Urinary bladder (tissue), 4 donors: ENCODE measurements around the gene NCR3LG1. TPM values are rescaled to one million over a fixed set of nuclear protein-coding genes. Genes with fewer than 3 reads are reported as not detected.
A peak's percentile ranks its signal among the peaks of the same experiment; 100 is the strongest.

Source experiments
- DNase-seq: peaks from one replicate; pipeline ENCODE4 v3.0.0-alpha.2; 2015; ENCODE audit errors: extremely low spot score
- H3K27ac ChIP-seq: one replicate; pipeline ENCODE4 v1.5.1; 2013; ENCODE audit warnings: low read depth, mild to moderate bottlenecking, moderate library complexity
- H3K36me3 ChIP-seq: one replicate; pipeline ENCODE4 v1.6.1; 2013; ENCODE audit warnings: mild to moderate bottlenecking, moderate library complexity; ENCODE audit not compliant: insufficient read depth
- H3K4me1 ChIP-seq: one replicate; pipeline ENCODE4 v1.6.1; 2013; ENCODE audit warnings: mild to moderate bottlenecking, moderate library complexity; ENCODE audit not compliant: insufficient read depth
- H3K4me3 ChIP-seq: one replicate; pipeline ENCODE4 v1.5.1; 2013; ENCODE audit warnings: low read depth, low read length
- WGBS: extraction: QIAGEN DNeasy Blood & Tissue Kit; methylation state at CpG from one replicate; pipeline ENCODE4 v1.1.7; 2013; 5-methylcytosine and 5-hydroxymethylcytosine counted together
- polyA plus RNA-seq: library from polyadenylated mRNA; stranded (reverse); fragments of 200-250 nt; gene quantifications from one replicate; pipeline ENCODE4 v1.2.3, GENCODE V29; 2013
- total RNA-seq: library from RNA; depleted of rRNA; stranded (reverse); fragments of >200 nt; gene quantifications from one replicate; pipeline ENCODE4 v1.2.3, GENCODE V29; 2014
- donor health status: healthy with polysubstance abuse.
- donor health status: healthy.

Gene NCR3LG1
- total and polyA plus RNA-seq, 2 donors: 0.76 to 1.6 TPM

DNA sequence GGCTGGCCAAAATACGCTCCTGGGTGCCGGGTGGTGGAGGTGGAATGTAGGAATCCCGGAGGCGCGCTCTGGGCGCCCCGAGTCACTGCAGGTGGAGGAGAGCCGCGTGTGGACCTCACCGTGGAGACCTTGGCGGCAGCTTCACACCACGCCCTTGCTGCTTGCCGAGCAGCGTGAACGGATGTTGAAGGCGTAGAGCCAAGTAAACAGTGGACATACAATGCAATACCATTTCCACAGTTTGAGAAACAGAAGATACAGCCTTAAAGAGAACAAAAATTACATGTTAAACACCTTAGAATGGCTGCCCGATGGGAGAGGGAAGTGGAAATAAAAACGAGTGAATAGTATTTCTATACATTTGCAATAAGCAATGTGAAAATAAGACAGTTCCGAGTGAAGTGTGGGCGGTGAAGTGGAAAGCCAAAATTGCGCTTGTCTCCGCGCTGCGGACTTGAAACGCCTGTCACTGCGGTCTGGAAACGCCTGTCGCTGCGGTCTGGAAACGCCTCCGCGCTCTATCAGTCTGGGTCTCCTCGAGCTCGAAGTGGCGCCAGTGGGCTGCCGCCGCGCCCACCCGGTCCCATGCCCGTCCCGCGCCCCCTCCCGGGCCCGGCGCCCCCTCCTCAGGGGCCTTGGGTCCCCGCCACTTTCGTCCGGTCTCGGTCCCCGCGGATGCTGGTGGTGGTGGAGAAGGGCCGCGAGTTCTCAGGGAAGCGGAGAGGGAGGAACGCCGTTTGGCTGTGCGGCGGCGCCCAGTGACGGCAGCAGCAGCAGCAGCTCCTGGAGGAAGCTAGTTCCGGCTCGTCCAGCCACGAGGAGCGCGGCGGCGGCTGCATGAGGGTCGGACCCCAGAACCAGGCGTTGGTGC is 1.6 kb downstream of the NCR3LG1 start:
- Histone ChIP-seq H3K36me3 (no peaks in the 10 kb centered on the region), H3K4me3 (peak overlapping the region; percentile 76), H3K27ac (peak overlapping the region; percentile 75), H3K4me1 (no peaks in the 10 kb centered on the region)
- WGBS: under 1% methylated on average over 69 of the region's 69 CpGs
- DNase-seq: peak; percentile 43

DNA sequence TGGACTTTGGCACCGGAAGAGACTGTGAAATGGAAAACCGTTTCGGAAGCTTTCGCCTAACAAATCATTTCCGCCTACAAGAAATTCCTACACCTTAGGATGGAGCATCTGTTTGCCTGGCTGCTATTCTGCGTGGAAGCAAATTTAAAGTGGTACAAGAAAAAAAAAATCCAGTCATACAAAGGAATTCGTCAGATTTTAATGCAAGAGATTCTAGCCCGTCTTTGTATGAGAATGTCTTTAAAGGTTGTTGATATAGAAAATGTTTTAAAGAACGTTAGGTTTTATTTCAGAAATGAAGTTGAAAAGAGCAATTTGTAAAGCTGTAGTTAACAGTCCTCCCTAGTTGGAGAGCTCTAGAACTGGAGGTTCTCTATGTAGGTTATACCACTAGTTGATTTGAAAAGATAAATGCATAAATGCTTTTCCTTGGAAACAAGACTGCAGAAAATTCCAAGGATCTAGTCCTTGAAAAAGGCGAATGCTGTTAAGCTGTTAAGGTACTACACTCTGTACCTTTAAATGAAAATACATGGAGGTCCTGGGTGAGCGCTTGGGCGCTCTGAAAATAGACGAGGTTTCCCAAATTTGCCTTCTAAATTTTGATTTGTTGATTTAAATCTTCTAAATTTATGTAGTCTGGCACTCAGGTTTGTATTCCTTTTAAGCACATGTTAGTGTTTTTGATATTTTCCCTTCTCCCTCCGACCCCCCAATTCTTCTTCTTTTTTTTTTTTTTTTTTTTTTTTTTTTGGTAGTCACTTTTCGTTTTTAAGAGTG is 2.4 kb downstream of the NCR3LG1 start:
- no peak for DNase-seq
- Histone ChIP-seq H3K36me3 (no peaks in the 10 kb centered on the region), H3K4me3 (peak overlapping the region; percentile 76), H3K27ac (no peak overlapping the region), H3K4me1 (no peaks in the 10 kb centered on the region)
- 9% methylated on average over 15 of the region's 15 CpGs for WGBS

DNA sequence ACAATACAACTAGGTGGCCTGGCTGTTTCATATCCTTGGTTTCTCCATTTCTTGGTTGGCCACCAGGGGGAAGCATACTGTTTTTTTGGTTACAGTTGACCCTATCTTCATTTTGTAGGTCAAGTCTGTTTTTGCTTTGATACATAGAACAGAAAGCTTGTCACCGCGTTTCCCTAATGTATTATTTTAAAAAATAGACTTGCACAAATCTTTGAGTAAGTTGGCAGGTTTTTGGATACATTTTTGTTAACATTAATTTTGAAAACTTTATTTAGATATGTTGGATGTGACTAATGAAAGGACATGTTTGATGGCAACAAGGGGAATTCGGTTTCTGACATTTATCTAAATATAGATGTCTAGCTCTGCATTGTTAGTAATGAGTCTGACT is 3.0 kb downstream of the NCR3LG1 start:
- H3K4me3 ChIP-seq: no peak overlapping the region
- H3K27ac ChIP-seq: no peak overlapping the region
- peak; percentile 48 for DNase-seq
- no peaks in the 10 kb centered on the region for H3K36me3 ChIP-seq
- no peaks in the 10 kb centered on the region for H3K4me1 ChIP-seq
- WGBS: 60% methylated on average over 3 of the region's 3 CpGs

DNA sequence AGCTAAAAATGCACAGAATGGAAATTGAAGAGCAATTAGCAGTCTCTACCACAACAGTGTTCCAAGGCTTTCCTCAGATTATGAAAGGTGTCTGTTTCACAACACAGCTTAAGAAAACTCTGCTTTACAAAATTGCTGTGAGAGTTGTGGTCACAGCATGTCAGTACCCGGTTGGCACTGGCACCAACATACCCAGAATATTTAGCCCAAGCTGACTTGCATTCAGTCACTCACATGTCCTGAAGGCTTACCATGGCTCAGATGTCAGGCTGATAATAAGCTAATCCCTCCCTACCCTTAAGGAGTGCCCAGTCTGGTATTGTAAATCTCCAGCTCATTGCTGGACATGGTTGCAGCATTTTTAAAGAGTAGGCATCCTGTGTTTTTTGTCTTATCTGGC is 14.9 kb downstream of the NCR3LG1 start:
- WGBS: 92% methylated on average over 1 of the region's 1 CpG
- no peak overlapping the region for H3K27ac ChIP-seq
- H3K4me1 ChIP-seq: no peaks in the 10 kb centered on the region
- no peak overlapping the region for H3K4me3 ChIP-seq
- DNase-seq: no peak
- no peaks in the 10 kb centered on the region for H3K36me3 ChIP-seq

DNA sequence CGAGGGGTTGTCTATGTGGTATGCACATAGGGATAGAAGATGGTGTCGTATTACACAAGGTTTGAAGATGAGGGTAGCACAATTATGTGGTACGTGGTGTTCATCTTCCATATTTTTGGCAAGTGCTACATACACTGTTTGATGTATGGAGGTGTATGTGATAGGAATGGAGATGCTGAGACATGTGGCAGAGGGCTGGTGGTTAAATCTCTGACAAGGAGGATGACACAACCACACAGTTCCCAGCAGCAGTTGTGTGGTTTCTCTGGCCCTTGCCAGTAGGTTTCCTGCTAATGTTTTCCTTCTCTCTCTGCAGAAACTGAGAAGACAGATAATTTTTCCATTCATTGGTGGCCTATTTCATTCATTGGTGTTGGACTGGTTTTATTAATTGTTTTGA is 17.0 kb downstream of the NCR3LG1 start:
- WGBS: 84% methylated on average over 3 of the region's 3 CpGs
- Histone ChIP-seq H3K4me1 (no peaks in the 10 kb centered on the region), H3K36me3 (no peaks in the 10 kb centered on the region), H3K4me3 (no peak overlapping the region), H3K27ac (no peak overlapping the region)
- DNase-seq: no peak

DNA sequence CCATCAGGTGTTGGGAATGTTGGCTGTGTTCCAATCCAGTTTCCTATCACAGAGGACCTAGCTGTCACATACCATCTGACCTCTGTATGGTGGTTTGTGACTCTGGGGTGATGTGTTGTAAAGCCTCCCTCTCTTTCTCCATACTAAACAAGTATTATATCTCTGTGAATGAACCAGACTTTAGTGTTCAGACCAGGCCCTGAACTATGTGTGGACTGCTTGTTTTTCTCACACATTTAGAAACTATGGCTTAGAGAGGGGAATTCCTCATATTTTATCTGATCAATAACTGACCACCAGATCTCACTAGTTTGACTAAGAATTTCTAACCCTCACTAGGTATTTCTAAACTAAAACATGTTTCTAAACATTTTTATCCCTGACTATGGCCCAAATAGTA is 17.5 kb downstream of the NCR3LG1 start:
- H3K4me3 ChIP-seq: no peak overlapping the region
- no peak overlapping the region for H3K27ac ChIP-seq
- DNase-seq: no peak
- H3K36me3 ChIP-seq: no peaks in the 10 kb centered on the region
- H3K4me1 ChIP-seq: no peaks in the 10 kb centered on the region

DNA sequence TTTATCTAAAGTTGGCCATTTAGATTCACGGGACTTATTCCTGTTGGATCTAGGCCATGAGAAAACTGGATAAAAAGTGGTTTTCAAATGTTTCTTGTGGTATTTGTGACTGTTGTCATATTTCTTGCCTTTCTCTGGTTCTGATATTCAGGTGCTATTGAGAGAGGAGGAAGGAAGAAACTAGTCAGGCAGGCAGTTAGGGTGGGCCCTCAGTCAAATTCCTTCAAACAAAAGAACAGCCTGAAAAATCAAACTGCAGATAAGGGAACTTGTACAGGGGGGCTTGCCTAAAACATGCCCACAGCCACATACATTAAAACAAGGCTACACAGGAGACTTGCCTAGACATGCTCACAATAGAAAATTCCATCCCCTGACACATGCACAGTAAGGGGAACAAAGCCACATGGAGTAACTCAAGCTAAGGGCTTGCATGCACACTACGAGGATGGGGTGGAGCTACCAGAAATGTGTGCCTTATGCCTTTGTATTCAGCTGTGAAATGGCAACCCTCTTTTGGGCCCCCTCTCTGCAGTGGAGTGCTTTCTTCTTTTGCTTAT is 18.2 kb downstream of the NCR3LG1 start:
- no peak overlapping the region for H3K27ac ChIP-seq
- WGBS: 85% methylated on average over 2 of the region's 2 CpGs
- no peak overlapping the region for H3K4me3 ChIP-seq
- H3K36me3 ChIP-seq: no peaks in the 10 kb centered on the region
- no peak for DNase-seq
- H3K4me1 ChIP-seq: no peaks in the 10 kb centered on the region

DNA sequence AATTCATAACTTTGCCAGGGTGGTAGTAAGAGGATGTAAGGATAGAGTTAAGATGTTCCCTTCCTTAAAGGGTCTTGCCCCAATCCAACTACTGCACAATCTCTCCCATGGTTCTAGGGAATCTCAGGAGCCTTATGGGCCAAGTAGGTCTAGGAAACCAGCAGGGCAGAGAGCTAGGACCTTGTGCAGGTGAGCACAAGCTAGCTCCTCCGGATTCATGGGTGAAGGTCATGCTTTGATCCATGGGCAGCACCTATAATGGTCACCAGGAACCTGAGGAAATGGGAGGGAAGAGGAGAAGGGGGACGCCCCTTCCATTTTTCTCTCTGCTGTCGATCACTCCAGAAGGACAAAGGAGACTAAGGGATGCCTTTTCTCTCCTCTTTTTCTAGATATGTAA is 20.0 kb downstream of the NCR3LG1 start:
- DNase-seq: no peak
- no peak overlapping the region for H3K27ac ChIP-seq
- H3K4me3 ChIP-seq: no peak overlapping the region
- H3K4me1 ChIP-seq: no peaks in the 10 kb centered on the region
- 59% methylated on average over 3 of the region's 3 CpGs for WGBS
- H3K36me3 ChIP-seq: no peaks in the 10 kb centered on the region

DNA sequence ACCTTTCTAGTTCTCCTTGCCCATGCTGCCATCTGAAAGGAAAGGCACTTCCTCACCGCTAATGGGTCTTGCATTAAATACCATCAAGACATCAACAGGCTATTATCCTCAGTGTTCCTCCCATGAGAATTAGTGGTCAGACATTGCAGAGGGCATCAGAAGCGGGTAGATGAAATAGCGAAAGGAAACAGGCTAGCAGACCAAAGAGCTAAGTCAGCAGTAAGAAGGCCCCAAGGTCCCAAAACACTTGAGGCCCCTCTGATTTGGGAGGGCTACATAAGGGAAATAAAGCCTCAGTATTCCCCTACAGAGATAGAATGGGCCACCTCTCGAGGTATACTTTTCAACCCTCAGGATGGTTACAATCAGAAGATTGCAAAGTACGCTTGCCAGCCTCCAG is 23.9 kb downstream of the NCR3LG1 start:
- no peak for DNase-seq
- Histone ChIP-seq H3K36me3 (no peaks in the 10 kb centered on the region), H3K27ac (no peak overlapping the region), H3K4me1 (no peaks in the 10 kb centered on the region), H3K4me3 (no peak overlapping the region)
- WGBS: 89% methylated on average over 5 of the region's 5 CpGs

DNA sequence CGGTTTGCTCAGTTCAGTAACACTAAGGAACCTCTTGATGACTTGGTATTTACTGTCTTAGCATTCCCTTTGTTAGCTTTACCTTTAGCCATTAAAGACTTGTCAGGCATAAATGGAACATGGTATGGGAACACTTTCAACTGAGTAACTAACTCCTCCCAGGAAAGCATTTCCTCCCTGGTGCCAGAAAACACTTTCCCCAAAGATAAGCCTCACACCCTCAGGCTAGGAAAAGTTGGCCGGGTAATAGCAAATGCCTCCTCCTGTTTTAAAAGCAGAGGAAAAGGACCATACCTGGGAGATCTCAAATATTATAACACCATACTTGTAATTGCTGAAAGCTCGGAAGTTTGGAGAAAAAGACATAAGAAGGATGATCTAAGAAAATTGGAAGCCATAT is 24.9 kb downstream of the NCR3LG1 start:
- no peak overlapping the region for H3K27ac ChIP-seq
- no peak overlapping the region for H3K4me3 ChIP-seq
- no peaks in the 10 kb centered on the region for H3K4me1 ChIP-seq
- DNase-seq: no peak
- WGBS: 80% methylated on average over 3 of the region's 3 CpGs
- H3K36me3 ChIP-seq: no peaks in the 10 kb centered on the region

DNA sequence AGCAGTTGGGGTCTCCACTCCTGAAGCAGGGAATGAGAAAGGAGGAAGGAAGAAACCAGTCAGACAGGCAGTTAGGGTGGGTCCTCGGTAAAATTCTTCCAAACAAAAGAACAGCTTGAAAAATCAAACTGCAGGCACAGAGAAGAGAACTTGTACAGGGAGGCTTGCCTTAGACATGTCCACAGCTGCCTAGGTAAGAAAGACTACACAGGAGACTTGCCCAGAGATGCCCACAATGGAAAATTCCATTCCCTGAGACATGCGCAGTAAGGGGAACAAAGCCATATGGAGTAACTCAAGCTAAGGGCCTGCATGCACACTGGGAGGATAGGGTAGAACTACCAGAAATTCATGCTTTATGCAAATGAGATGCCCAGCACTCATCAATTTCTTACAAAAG is 27.1 kb downstream of the NCR3LG1 start:
- no peaks in the 10 kb centered on the region for H3K4me1 ChIP-seq
- WGBS: 72% methylated on average over 2 of the region's 2 CpGs
- DNase-seq: no peak

DNA sequence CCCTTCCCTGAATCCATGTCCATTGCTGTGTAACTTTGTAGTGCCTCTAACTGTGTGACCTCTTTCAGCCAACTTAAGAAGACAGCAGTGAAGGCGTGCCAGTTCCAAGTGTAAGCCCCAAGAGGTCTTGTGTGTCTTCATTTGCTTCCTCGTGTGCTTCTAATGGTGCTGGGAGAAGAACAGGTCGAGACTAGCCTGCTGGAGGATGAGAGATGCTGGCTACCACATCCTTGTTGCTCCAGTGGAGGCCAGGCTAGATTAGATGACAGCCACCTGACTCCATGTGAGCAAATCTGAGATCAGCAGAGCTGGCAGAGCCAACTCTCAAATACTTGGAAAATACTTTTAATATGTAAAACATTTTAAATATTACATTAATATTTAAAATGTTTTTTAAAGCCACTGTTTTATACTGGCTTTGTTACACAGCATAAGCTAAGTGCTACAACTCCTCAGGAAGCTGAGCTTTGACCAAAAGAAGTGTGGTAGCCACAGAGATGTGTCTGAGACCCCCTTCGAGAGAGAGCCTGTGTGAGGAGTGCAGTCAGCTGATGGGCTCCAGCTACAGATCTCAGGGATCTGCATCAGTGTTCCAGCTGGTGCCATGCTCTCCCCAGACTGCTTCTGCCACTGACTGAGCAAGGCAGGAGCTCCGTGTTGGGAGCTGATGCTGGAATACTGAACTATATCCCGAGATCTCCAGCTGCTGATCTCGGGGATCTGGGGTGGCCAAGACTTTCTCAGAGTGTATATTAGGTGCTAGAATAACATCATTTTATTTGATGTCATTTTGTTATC is 28.0 kb downstream of the NCR3LG1 start:
- Histone ChIP-seq H3K27ac (no peak overlapping the region), H3K4me3 (no peak overlapping the region), H3K4me1 (no peaks in the 10 kb centered on the region), H3K36me3 (no peaks in the 10 kb centered on the region)
- DNase-seq: no peak
- WGBS: 82% methylated on average over 7 of the region's 7 CpGs

More for the DNA sequence above, 27.1 kb downstream of the NCR3LG1 start:
- H3K27ac ChIP-seq: no peak overlapping the region
- H3K36me3 ChIP-seq: no peaks in the 10 kb centered on the region
- H3K4me3 ChIP-seq: no peak overlapping the region

DNA sequence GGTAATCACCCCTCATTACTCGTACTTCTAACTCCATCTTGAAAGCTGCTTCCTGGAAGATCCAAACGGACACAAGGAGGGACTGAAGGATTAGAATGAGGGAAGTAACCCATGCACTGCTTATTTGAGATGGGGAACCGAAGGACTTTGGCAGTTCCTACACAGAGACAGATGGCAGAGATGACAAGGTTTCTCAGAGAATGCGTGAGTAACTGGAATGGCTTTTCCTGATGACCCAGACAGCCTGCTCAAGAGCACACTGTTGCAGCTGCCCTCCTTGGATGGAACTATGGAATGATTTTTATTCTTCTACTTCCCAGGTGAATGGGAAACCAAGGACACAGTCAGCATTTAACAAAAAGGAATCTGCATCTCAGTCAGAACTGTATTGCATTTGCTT is 29.6 kb downstream of the NCR3LG1 start:
- no peak overlapping the region for H3K4me3 ChIP-seq
- H3K4me1 ChIP-seq: no peaks in the 10 kb centered on the region
- DNase-seq: no peak
- no peaks in the 10 kb centered on the region for H3K36me3 ChIP-seq
- 65% methylated on average over 4 of the region's 4 CpGs for WGBS
- no peak overlapping the region for H3K27ac ChIP-seq
